ENCODE results near the gene FLNA. TPM values are rescaled to one million over a fixed set of nuclear protein-coding genes. Genes with fewer than 3 reads are reported as not detected.

The FLNA gene
- total and polyA plus RNA-seq, 2 donors (not counting 3 experiments of a cell fraction or from before 2014, with no cell fraction given): 658 to 1,474 TPM

DNA sequence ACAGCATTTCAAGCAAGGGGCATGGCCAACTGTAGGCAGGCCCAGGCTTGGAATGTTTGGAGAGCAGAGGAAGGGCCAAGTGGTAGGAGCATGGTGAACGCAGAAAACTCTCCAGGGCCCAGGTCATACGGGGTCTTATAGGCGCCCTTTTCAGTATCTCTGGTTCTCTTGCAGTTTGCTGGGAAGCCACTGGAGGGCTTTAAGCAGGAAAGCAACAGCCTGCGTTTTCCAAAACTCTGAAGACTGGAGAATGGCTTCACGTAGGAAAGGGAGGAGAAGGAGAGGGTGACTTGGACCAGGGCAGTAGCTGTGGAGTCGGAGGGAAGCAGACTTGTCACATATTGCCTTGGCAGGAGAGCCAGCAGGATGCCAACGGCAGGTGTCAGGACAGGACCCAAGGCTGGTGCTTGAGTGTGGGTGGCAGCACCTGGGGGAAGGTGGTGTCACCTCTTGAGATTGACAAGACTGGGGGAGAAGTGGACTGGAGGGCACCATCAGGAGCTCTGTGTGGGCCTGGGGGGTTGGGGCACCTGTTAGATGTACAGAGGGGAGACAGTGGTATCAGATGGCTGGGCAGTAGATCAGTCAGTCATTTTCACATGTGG is 56.9 kb downstream of the FLNA start:
- no peak overlapping the region for H3K27ac ChIP-seq (ENCODE audit: insufficient read depth, low read depth, low read length)
- POLR2A ChIA-PET: no interaction called here
- FAIRE-seq: peak; percentile 93

More for the DNA sequence above, 56.9 kb downstream of the FLNA start:
- BruUV-seq (replicated peaks): no TSS peak
- H3K36me3 ChIP-seq (ENCODE audit: control insufficient read depth in 2 of 2, extremely low read depth in 1 of 2, insufficient read depth in 2 of 2, low read length in 2 of 2): no peaks in the 10 kb centered on the region
- H3K4me2 ChIP-seq (ENCODE audit: insufficient read depth, low read length): no peak overlapping the region
- CTCF ChIA-PET: interaction anchor here (1.2 to 1.9 kb wide), 3 partner anchors 8 to 17 kb away, joined by 3 to 6 read pairs (median 5); no protein-coding TSS in a partner anchor
- H3K4me3 ChIP-seq (replicated peaks in 1 of 3; ENCODE audit: insufficient read depth in 1 of 3, low read depth in 1 of 3, low read length in 3 of 3): no peak overlapping the region
- dilution Hi-C loops (cut with MboI; ENCODE audit: extremely low pct_ligation_motif_present, low sequenced_read_pairs): no loop called here
- no peaks in the 10 kb centered on the region for H3K9me3 ChIP-seq (replicated peaks; ENCODE audit: control insufficient read depth, insufficient read depth, low read length)
- H3K27me3 ChIP-seq (ENCODE audit: control insufficient read depth in 2 of 2, insufficient read depth in 2 of 2, low read length in 2 of 2): no peaks in the 10 kb centered on the region
- H3K4me1 ChIP-seq (ENCODE audit: control insufficient read depth, extremely low read depth, insufficient read depth, low read length): no peaks in the 10 kb centered on the region
- TF ChIP-seq POLR2A (IDR thresholded peaks at IDR 0.05; ENCODE audit: low read depth, low read length) (no peak), JUN (IDR thresholded peaks at IDR 0.05; ENCODE audit: borderline replicate concordance, insufficient read depth, insufficient read length, low read depth) (no peak)
- TF ChIP-seq, protein P1, sequence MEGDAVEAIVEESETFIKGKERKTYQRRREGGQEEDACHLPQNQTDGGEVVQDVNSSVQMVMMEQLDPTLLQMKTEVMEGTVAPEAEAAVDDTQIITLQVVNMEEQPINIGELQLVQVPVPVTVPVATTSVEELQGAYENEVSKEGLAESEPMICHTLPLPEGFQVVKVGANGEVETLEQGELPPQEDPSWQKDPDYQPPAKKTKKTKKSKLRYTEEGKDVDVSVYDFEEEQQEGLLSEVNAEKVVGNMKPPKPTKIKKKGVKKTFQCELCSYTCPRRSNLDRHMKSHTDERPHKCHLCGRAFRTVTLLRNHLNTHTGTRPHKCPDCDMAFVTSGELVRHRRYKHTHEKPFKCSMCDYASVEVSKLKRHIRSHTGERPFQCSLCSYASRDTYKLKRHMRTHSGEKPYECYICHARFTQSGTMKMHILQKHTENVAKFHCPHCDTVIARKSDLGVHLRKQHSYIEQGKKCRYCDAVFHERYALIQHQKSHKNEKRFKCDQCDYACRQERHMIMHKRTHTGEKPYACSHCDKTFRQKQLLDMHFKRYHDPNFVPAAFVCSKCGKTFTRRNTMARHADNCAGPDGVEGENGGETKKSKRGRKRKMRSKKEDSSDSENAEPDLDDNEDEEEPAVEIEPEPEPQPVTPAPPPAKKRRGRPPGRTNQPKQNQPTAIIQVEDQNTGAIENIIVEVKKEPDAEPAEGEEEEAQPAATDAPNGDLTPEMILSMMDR (IDR thresholded peaks at IDR 0.05; ENCODE audit: extremely low read depth in 1 of 2, insufficient read depth in 1 of 2, low read depth in 1 of 2, low read length in 2 of 2): peak; percentile 18 to 46
- TF ChIP-seq, protein P2, sequence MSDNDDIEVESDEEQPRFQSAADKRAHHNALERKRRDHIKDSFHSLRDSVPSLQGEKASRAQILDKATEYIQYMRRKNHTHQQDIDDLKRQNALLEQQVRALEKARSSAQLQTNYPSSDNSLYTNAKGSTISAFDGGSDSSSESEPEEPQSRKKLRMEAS (IDR thresholded peaks at IDR 0.05; ENCODE audit: insufficient read depth, insufficient read length): no peak
- H4K20me1 ChIP-seq (replicated peaks; ENCODE audit: control insufficient read depth, extremely low read depth, insufficient read depth, low read length): no peaks in the 10 kb centered on the region
- peak overlapping the region; percentile 76 for H2AFZ ChIP-seq (ENCODE audit: low read depth, low read length)
- peak; percentile 14 for DNase-seq (ENCODE audit: low read depth, low spot score)
- no peaks in the 10 kb centered on the region for H3K79me2 ChIP-seq (ENCODE audit: control insufficient read depth, insufficient read depth, low read length)
- no peak overlapping the region for H3K9ac ChIP-seq (replicated peaks; ENCODE audit: extremely low read depth, insufficient read depth, low read length)
- intact Hi-C loops (cut with micrococcal nuclease): no loop called here
- H3K9me1 ChIP-seq (replicated peaks; ENCODE audit: control insufficient read depth, extremely low read depth, insufficient read depth, low read length): no peaks in the 10 kb centered on the region
